HFFc6 (cell line): Measurements from ENCODE around the gene PXYLP1. TPM values are rescaled to one million over a fixed set of nuclear protein-coding genes. Genes with fewer than 3 reads are reported as not detected.

Experiments used
- DNase-seq: peaks from one replicate; pipeline ENCODE4 v3.0.0-alpha.2; 2018
- H3K27ac Mint-ChIP-seq: 2 replicates; pipeline ENCODE4 v1.8.0; 2020; ENCODE audit warnings: mild to moderate bottlenecking, mixed read lengths
- H3K27me3 Mint-ChIP-seq: 2 replicates; pipeline ENCODE4 v1.8.0; 2021; ENCODE audit warnings: mild to moderate bottlenecking, moderate library complexity, mixed read lengths; ENCODE audit not compliant: insufficient read depth
- H3K36me3 Mint-ChIP-seq: 2 replicates; pipeline ENCODE4 v1.8.0; 2021; ENCODE audit warnings: low read depth, mixed read lengths
- H3K4me1 Mint-ChIP-seq: 2 replicates; pipeline ENCODE4 v1.8.0; 2020; ENCODE audit warnings: low read depth, mixed read lengths
- H3K4me3 Mint-ChIP-seq: 2 replicates; pipeline ENCODE4 v1.8.0; 2020; ENCODE audit warnings: mild to moderate bottlenecking, moderate library complexity, mixed read lengths
- H3K9me3 Mint-ChIP-seq: 2 replicates; pipeline ENCODE4 v1.8.0; 2020; ENCODE audit warnings: mild to moderate bottlenecking, mixed read lengths
- CTCF ChIP-seq: fragments of 200-600 bp; sonication (generic); IDR thresholded peaks from 2 replicates; pipeline ENCODE4 v1.5.0; 2021; ENCODE audit warnings: antibody characterized with exemption, mild to moderate bottlenecking
- total RNA-seq, 6 experiments: library from RNA; stranded (reverse); fragmentation: NEBNext Ultra II Directional; extraction: Animal tissue kit (Norgen Biotek cat#: 25700); gene quantifications; 2 replicates in 1 of 6; 3 replicates in 5 of 6; pipeline ENCODE4 v1.2.3, GENCODE V29; 2021

PXYLP1 gene
- total RNA-seq, 6 experiments from 2014 or later, result 4.5 to 5.4 (median 4.6) TPM

- Mint-ChIP-seq H3K4me3 (peak overlapping the region; percentile 61), H3K27me3 (peaks cover 9% of the 10 kb centered on the region), H3K36me3 (no peaks in the 10 kb centered on the region), H3K4me1 (peaks cover 38% of the 10 kb centered on the region), H3K9me3 (no peaks in the 10 kb centered on the region), H3K27ac (peak overlapping the region; percentile 95)
- peak; percentile 62 for TF ChIP-seq CTCF
- DNase-seq, result peak; percentile 93
Measured at GRCh38 chr3:141302364-141303141, 70.9 kb downstream of the PXYLP1 start.

- Mint-ChIP-seq H3K27me3 (peaks cover 6% of the 10 kb centered on the region), H3K36me3 (no peaks in the 10 kb centered on the region), H3K4me1 (peaks cover 38% of the 10 kb centered on the region), H3K4me3 (no peak overlapping the region), H3K27ac (peak overlapping the region; percentile 27; the same call in 1 of the 2 replicates), H3K9me3 (no peaks in the 10 kb centered on the region)
- peak; percentile 96 for TF ChIP-seq CTCF
- peak; percentile 81 for DNase-seq
Measured at GRCh38 chr3:141303481-141304223, 72.0 kb downstream of the PXYLP1 start.

- H3K9me3 Mint-ChIP-seq, result no peaks in the 10 kb centered on the region
- no peak overlapping the region for H3K27ac Mint-ChIP-seq
- H3K27me3 Mint-ChIP-seq, result no peaks in the 10 kb centered on the region; the same call in 1 of the 2 replicates
- peak; percentile 65 for TF ChIP-seq CTCF
- no peaks in the 10 kb centered on the region for H3K36me3 Mint-ChIP-seq
- peak; percentile 71 for DNase-seq
- peaks cover 41% of the 10 kb centered on the region for H3K4me1 Mint-ChIP-seq
- no peak overlapping the region for H3K4me3 Mint-ChIP-seq
Measured at GRCh38 chr3:141305436-141305835, 73.8 kb downstream of the PXYLP1 start.

- H3K27me3 Mint-ChIP-seq, result no peaks in the 10 kb centered on the region; the same call in 1 of the 2 replicates
- H3K9me3 Mint-ChIP-seq, result no peaks in the 10 kb centered on the region
- DNase-seq, result no peak
- no peaks in the 10 kb centered on the region for H3K36me3 Mint-ChIP-seq
- TF ChIP-seq CTCF, result no peak
- no peak overlapping the region for H3K4me3 Mint-ChIP-seq
- no peak overlapping the region for H3K27ac Mint-ChIP-seq
- H3K4me1 Mint-ChIP-seq, result peaks cover 49% of the 10 kb centered on the region
Measured at GRCh38 chr3:141306276-141306675, 74.7 kb downstream of the PXYLP1 start.

- no peaks in the 10 kb centered on the region; the same call in 1 of the 2 replicates for H3K36me3 Mint-ChIP-seq
- TF ChIP-seq CTCF, result no peak
Measured at GRCh38 chr3:141306922-141307321, 75.3 kb downstream of the PXYLP1 start.

More at GRCh38 chr3:141306922-141307321, 75.3 kb downstream of the PXYLP1 start:
- no peak overlapping the region for H3K4me3 Mint-ChIP-seq
- no peaks in the 10 kb centered on the region; the same call in 1 of the 2 replicates for H3K27me3 Mint-ChIP-seq
- no peak overlapping the region for H3K27ac Mint-ChIP-seq
- H3K9me3 Mint-ChIP-seq, result no peaks in the 10 kb centered on the region
- DNase-seq, result no peak
- H3K4me1 Mint-ChIP-seq, result peaks cover 54% of the 10 kb centered on the region
